Endodermal cell (in vitro differentiated cells): ENCODE data around the gene MGAT5. TPM values are rescaled to one million over a fixed set of nuclear protein-coding genes. Genes with fewer than 3 reads are reported as not detected.

Source experiments
- DNase-seq: peaks from one replicate; pipeline ENCODE4 v3.0.0-alpha.2; 2017
- H3K27ac ChIP-seq: 2 replicates; pipeline ENCODE4 v1.5.1; 2013; ENCODE audit warnings: mild to moderate bottlenecking, low read depth, low read length, moderate library complexity
- H3K27me3 ChIP-seq: 2 replicates; pipeline ENCODE4 v1.6.1; 2013; ENCODE audit warnings: mild to moderate bottlenecking, low read length, moderate library complexity; ENCODE audit not compliant: insufficient read depth, control insufficient read depth, poor library complexity, severe bottlenecking
- H3K36me3 ChIP-seq: 2 replicates; pipeline ENCODE4 v1.7.0; 2013; ENCODE audit warnings: mild to moderate bottlenecking, low read length, moderate library complexity; ENCODE audit not compliant: control insufficient read depth, insufficient read depth
- H3K4me1 ChIP-seq: one replicate; pipeline ENCODE4 v1.7.0; 2013; ENCODE audit warnings: low read length; ENCODE audit not compliant: control insufficient read depth, insufficient read depth
- H3K4me3 ChIP-seq: 2 replicates; pipeline ENCODE4 v1.5.1; 2013; ENCODE audit warnings: mild to moderate bottlenecking, low read length, moderate library complexity
- H3K9ac ChIP-seq: 2 replicates; pipeline ENCODE4 v1.6.1; 2013; ENCODE audit warnings: mild to moderate bottlenecking, low read length, moderate library complexity; ENCODE audit not compliant: poor library complexity, severe bottlenecking; ENCODE audit errors: extremely low read depth
- H3K9me3 ChIP-seq: 2 replicates; pipeline ENCODE4 v1.6.1; 2013; ENCODE audit warnings: mild to moderate bottlenecking, low read length, moderate library complexity; ENCODE audit not compliant: control insufficient read depth
- H3K27ac Mint-ChIP-seq: 2 replicates; pipeline ENCODE4 v1.8.0; 2020; ENCODE audit warnings: mixed read lengths
- H3K27me3 Mint-ChIP-seq: 2 replicates; pipeline ENCODE4 v1.8.0; 2021; ENCODE audit warnings: mild to moderate bottlenecking, mixed read lengths; ENCODE audit not compliant: insufficient read depth
- H3K36me3 Mint-ChIP-seq: 2 replicates; pipeline ENCODE4 v1.8.0; 2020; ENCODE audit warnings: low read depth, mixed read lengths
- H3K4me1 Mint-ChIP-seq: 2 replicates; pipeline ENCODE4 v1.8.0; 2020; ENCODE audit warnings: mixed read lengths
- H3K4me3 Mint-ChIP-seq: 2 replicates; pipeline ENCODE4 v1.8.0; 2020; ENCODE audit warnings: mild to moderate bottlenecking, moderate library complexity, mixed read lengths
- H3K9me3 Mint-ChIP-seq: 2 replicates; pipeline ENCODE4 v1.8.0; 2020; ENCODE audit warnings: mild to moderate bottlenecking, mixed read lengths
- CTCF ChIP-seq: fragments of 200-600 bp; sonication (generic); conservative IDR thresholded peaks from 2 replicates; pipeline ENCODE4 v1.5.0; 2021; ENCODE audit warnings: antibody characterized with exemption, mild to moderate bottlenecking
- WGBS, 2 experiments: methylation state at CpG; one replicate each; pipeline versions ENCODE4 v1.1.5 to v1.1.7; 2013; ENCODE audit warnings: missing lambda C conversion rate in 2 of 2, mixed read lengths in 1 of 2; ENCODE audit not compliant: insufficient coverage in 1 of 2, insufficient read length in 1 of 2; 5-methylcytosine and 5-hydroxymethylcytosine counted together
- total RNA-seq, 2 donors: library from RNA; stranded (reverse); fragmentation: NEBNext Ultra II Directional in 1 of 2; extraction: Animal tissue kit (Norgen Biotek cat#: 25700) in 1 of 2; gene quantifications; 2 replicates in 1 of 2; 3 replicates in 1 of 2; pipeline ENCODE4 v1.2.1, GENCODE V29; 2021

MGAT5 gene
- total RNA-seq, 2 donors from 2014 or later: 57.2 to 78.4 TPM

- no peak overlapping the region for H3K27ac Mint-ChIP-seq
- H3K9ac ChIP-seq: no peak overlapping the region
- no peak for TF ChIP-seq CTCF
Measured at GRCh38 chr2:134360745-134361487, 107.0 kb downstream of the MGAT5 start.

GRCh38 chr2:134361648-134362047, 107.8 kb downstream of the MGAT5 start:
- Histone ChIP-seq H3K27me3 (no peaks in the 10 kb centered on the region), H3K36me3 (no peaks in the 10 kb centered on the region), H3K4me1 (no peaks in the 10 kb centered on the region), H3K9ac (no peak overlapping the region), H3K4me3 (no peak overlapping the region), H3K9me3 (no peaks in the 10 kb centered on the region), H3K27ac (no peak overlapping the region)
- H3K27ac Mint-ChIP-seq: no peak overlapping the region
- H3K4me3 Mint-ChIP-seq: no peak overlapping the region
- no peaks in the 10 kb centered on the region for H3K27me3 Mint-ChIP-seq
- peaks cover 5% of the 10 kb centered on the region for H3K4me1 Mint-ChIP-seq
- peaks cover 13% of the 10 kb centered on the region for H3K36me3 Mint-ChIP-seq
- DNase-seq: no peak
- no peaks in the 10 kb centered on the region for H3K9me3 Mint-ChIP-seq
- 100% methylated on average over 1 of the region's 1 CpG; no CpG with 5 or more reads in 1 of the 2 experiments for WGBS, 2 experiments
- TF ChIP-seq CTCF: no peak

More at GRCh38 chr2:134360745-134361487, 107.0 kb downstream of the MGAT5 start:
- H3K4me1 Mint-ChIP-seq: peaks cover 5% of the 10 kb centered on the region
- H3K36me3 Mint-ChIP-seq: peaks cover 13% of the 10 kb centered on the region
- H3K27me3 Mint-ChIP-seq: no peaks in the 10 kb centered on the region
- Histone ChIP-seq H3K27ac (no peak overlapping the region), H3K4me1 (no peaks in the 10 kb centered on the region), H3K36me3 (no peaks in the 10 kb centered on the region), H3K4me3 (no peak overlapping the region), H3K9me3 (no peaks in the 10 kb centered on the region), H3K27me3 (no peaks in the 10 kb centered on the region)
- H3K9me3 Mint-ChIP-seq: no peaks in the 10 kb centered on the region
- 93 to 95% methylated on average over 6 to 10 of the region's 10 CpGs for WGBS, 2 experiments
- DNase-seq: no peak
- no peak overlapping the region for H3K4me3 Mint-ChIP-seq

- H3K9me3 ChIP-seq: no peaks in the 10 kb centered on the region
- H3K4me1 ChIP-seq: no peaks in the 10 kb centered on the region
- Mint-ChIP-seq H3K36me3 (peaks cover 13% of the 10 kb centered on the region), H3K27ac (no peak overlapping the region), H3K4me1 (peaks cover 5% of the 10 kb centered on the region), H3K9me3 (no peaks in the 10 kb centered on the region), H3K4me3 (no peak overlapping the region), H3K27me3 (no peaks in the 10 kb centered on the region)
- no peaks in the 10 kb centered on the region for H3K36me3 ChIP-seq
- no peak for DNase-seq
- H3K27ac ChIP-seq: no peak overlapping the region
- no peak for TF ChIP-seq CTCF
- no peaks in the 10 kb centered on the region for H3K27me3 ChIP-seq
- WGBS, 2 experiments: 95% methylated on average over 1 of the region's 1 CpG; no CpG with 5 or more reads in 1 of the 2 experiments
- H3K4me3 ChIP-seq: no peak overlapping the region
- H3K9ac ChIP-seq: no peak overlapping the region
Measured at GRCh38 chr2:134362152-134362668, 108.3 kb downstream of the MGAT5 start.
